BE2C (cell line): ENCODE measurements around the gene BHMT.
A peak's percentile ranks its signal among the peaks of the same experiment; 100 is the strongest.

Experiments used
- DNase-seq: peaks from one replicate; pipeline ENCODE4 v3.0.0-alpha.2; 2020
- H3K27me3 ChIP-seq: fragments of 250-450 bp; sonication (Bioruptor Pico); 2 replicates; pipeline ENCODE4 v1.5.1; 2020; ENCODE audit warnings: mild to moderate bottlenecking
- H3K36me3 ChIP-seq: fragments of 250-450 bp; sonication (Bioruptor Pico); 2 replicates; pipeline ENCODE4 v1.5.1; 2020; ENCODE audit warnings: mild to moderate bottlenecking
- H3K4me1 ChIP-seq: fragments of 250-450 bp; sonication (Bioruptor Pico); 2 replicates; pipeline ENCODE4 v1.5.1; 2020
- H3K4me3 ChIP-seq: 2 replicates; pipeline ENCODE4 v1.5.1; 2011; ENCODE audit warnings: low read depth, low read length
- H3K9me3 ChIP-seq: fragments of 250-450 bp; sonication (Bioruptor Pico); 2 replicates; pipeline ENCODE4 v1.5.1; 2020
- TF ChIP-seq, protein P1 (sequence below): IDR thresholded peaks from 2 replicates; pipeline ENCODE4 v1.5.1; 2012; ENCODE audit warnings: mild to moderate bottlenecking, low read depth, low read length

The BHMT gene

GRCh38 chr5:79108792-79109191 lies 2.8 kb upstream of the BHMT start:
- no peaks in the 10 kb centered on the region for H3K4me1 ChIP-seq
- no peak for DNase-seq
- H3K4me3 ChIP-seq = no peak overlapping the region
- peaks cover 46% of the 10 kb centered on the region for H3K27me3 ChIP-seq
- H3K9me3 ChIP-seq = no peaks in the 10 kb centered on the region
- TF ChIP-seq, protein P1, sequence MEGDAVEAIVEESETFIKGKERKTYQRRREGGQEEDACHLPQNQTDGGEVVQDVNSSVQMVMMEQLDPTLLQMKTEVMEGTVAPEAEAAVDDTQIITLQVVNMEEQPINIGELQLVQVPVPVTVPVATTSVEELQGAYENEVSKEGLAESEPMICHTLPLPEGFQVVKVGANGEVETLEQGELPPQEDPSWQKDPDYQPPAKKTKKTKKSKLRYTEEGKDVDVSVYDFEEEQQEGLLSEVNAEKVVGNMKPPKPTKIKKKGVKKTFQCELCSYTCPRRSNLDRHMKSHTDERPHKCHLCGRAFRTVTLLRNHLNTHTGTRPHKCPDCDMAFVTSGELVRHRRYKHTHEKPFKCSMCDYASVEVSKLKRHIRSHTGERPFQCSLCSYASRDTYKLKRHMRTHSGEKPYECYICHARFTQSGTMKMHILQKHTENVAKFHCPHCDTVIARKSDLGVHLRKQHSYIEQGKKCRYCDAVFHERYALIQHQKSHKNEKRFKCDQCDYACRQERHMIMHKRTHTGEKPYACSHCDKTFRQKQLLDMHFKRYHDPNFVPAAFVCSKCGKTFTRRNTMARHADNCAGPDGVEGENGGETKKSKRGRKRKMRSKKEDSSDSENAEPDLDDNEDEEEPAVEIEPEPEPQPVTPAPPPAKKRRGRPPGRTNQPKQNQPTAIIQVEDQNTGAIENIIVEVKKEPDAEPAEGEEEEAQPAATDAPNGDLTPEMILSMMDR = no peak
- H3K36me3 ChIP-seq = no peaks in the 10 kb centered on the region

DNA sequence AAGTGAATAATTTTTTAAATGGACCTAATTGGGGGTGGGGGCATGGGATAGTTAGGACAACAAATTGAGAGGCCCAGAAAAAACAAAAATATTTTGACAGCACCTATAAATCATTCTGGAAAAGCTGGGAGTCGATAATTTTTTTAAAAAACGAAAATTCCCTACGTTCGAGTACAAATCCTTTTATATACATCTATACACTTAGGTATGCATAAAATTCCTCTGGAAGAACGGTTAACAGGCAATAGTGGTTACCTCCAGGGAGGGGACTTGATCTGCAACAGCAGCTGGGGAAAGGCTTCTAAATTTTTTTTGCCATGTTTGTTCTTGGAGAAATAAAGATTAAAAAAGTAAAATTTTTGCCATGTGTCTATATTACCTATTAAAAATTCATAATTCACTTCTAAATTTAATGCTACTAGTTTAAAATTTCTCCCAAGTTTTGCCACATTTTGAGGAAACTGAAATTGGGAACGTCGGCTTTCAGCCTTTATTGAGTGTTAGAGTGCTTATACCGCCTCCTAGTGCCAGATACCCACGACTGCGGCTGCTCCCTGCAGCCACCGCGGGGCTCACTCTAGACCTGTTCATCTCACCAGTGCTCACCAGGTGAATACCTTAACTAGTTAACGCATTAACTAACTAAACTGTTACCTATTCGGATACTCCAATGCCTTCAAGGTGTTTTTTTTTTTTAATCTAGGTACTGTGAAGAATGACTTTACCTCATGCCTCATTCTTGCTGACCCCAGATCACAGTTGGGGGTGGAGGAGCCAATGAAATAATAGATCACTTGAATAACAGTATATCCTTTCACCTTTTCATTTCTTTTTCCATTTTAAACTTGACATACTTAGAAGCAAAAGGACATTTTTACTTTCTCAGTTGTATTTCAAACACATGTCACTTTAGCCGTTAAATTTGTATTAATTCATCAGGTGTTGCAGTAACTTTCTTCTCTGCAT lies 1.8 kb upstream of the BHMT start:
- Histone ChIP-seq H3K4me1 (no peaks in the 10 kb centered on the region), H3K27me3 (peaks cover 52% of the 10 kb centered on the region), H3K36me3 (no peaks in the 10 kb centered on the region), H3K9me3 (no peaks in the 10 kb centered on the region), H3K4me3 (no peak overlapping the region)
- no peak for DNase-seq
- TF ChIP-seq, protein P1 = peak; percentile 54

DNA sequence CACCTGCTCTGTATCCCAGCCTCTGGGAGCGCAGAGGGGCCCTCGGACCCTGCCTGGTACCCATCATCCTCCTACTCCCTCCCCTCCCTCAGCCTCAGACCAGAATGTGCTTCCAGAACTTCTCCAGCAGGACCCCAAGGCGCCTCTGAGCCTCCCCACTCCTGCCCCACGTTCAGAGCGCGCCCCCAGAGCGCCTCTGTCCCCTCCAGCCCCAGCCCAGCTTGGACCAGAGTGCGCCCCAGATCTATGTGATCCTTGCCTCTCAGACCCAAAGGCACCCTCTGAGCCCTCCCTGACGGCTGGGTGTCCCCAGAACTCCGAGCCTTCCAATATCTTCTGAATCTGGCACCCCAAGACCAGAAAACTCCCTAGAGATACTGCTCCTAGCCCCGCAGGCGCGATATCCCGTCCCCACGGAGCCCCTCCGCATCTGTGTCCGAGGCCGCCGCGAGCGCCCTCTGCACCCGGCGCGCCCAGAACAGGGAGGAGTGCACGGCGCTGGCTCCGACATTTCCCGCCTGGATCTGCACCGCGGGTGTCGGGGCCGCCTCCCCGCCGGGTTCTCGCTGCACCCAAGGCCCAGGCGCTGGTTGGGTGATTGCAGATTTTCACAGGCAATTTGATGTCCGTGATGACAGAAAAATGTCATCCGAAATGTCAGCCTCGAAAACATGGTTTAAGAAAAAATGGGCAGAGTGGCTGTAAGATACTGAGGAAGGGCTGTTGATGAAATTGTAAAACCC lies 522 bp downstream of the BHMT start:
- H3K4me1 ChIP-seq = no peaks in the 10 kb centered on the region
- no peak overlapping the region for H3K4me3 ChIP-seq
- H3K9me3 ChIP-seq = no peaks in the 10 kb centered on the region
- no peak for DNase-seq
- TF ChIP-seq, protein P1 = no peak
- no peaks in the 10 kb centered on the region for H3K36me3 ChIP-seq
- peaks cover 53% of the 10 kb centered on the region for H3K27me3 ChIP-seq

DNA sequence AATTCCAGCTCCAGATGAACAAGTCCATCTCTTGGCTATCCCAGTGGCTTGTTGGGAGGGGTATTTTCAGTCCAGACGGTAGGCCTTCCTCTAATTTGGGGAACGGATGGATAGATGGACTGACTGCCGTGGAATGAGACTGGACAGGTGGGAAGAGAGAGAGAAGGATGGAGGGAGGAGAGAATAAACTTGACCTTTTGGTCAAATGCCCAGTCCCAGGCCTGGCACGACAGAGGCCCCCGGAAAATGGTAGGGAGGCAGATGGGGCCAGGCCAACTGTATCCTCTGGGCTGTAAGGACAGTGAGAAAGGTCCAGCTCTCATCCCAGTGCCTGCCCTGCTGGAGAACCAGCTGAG lies 1.1 kb downstream of the BHMT start:
- H3K4me1 ChIP-seq = no peaks in the 10 kb centered on the region
- DNase-seq = no peak
- peaks cover 49% of the 10 kb centered on the region for H3K27me3 ChIP-seq
- H3K4me3 ChIP-seq = no peak overlapping the region
- no peaks in the 10 kb centered on the region for H3K36me3 ChIP-seq
- TF ChIP-seq, protein P1 = no peak
- H3K9me3 ChIP-seq = no peaks in the 10 kb centered on the region

- H3K9me3 ChIP-seq = no peaks in the 10 kb centered on the region
- peaks cover 19% of the 10 kb centered on the region for H3K27me3 ChIP-seq
- H3K4me1 ChIP-seq = no peaks in the 10 kb centered on the region
- DNase-seq = no peak
- no peak overlapping the region for H3K4me3 ChIP-seq
- H3K36me3 ChIP-seq = no peaks in the 10 kb centered on the region
- TF ChIP-seq, protein P1 = no peak
Measured at GRCh38 chr5:79119486-79119885, 7.9 kb downstream of the BHMT start.

DNA sequence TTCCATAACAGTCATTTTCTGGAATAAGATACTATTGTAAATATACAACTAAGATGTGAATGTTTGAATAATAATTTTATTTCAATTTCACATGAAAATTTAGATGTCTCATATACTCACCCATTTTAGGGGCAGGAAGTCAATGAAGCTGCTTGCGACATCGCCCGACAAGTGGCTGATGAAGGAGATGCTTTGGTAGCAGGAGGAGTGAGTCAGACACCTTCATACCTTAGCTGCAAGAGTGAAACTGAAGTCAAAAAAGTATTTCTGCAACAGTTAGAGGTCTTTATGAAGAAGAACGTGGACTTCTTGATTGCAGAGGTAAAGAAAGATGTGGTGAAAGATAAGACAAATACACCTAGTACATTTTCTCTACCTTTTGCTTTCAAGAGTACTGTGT lies 8.6 kb downstream of the BHMT start:
- Histone ChIP-seq H3K9me3 (no peaks in the 10 kb centered on the region), H3K36me3 (no peaks in the 10 kb centered on the region), H3K4me3 (no peak overlapping the region), H3K4me1 (no peaks in the 10 kb centered on the region), H3K27me3 (peaks cover 13% of the 10 kb centered on the region)
- TF ChIP-seq, protein P1 = no peak
- no peak for DNase-seq
